Measurements from ENCODE around the gene SLC12A3. TPM values are rescaled to one million over a fixed set of nuclear protein-coding genes. Genes with fewer than 3 reads are reported as not detected.

SLC12A3 gene
- total and polyA plus RNA-seq, 2 of the 8 experiments (the other 6 are each of a cell fraction or from before 2014, with no cell fraction given): not detected

- peaks cover 4 to 7% of the 10 kb centered on the region in 2 experiments for H4K20me1 ChIP-seq (replicated peaks in 1 of 2; ENCODE audit: control insufficient read depth in 1 of 2, insufficient read depth in 2 of 2, low read length in 2 of 2)
- no peak overlapping the region for H2BK12ac ChIP-seq (ENCODE audit: low read depth, low read length)
- H3K36me3 ChIP-seq (ENCODE audit: control insufficient read depth in 2 of 4, insufficient read depth in 4 of 4, low read length in 3 of 4): peaks cover 5 to 41% (median 28%) of the 10 kb centered on the region in 4 experiments; a peak in 7 of 8 replicates
- no peak overlapping the region for H4K8ac ChIP-seq (ENCODE audit: extremely low read depth, insufficient read depth, low read length)
- peaks cover 5% of the 10 kb centered on the region; the same call in 1 of the 2 replicates for H3K23me2 ChIP-seq (ENCODE audit: low read depth, low read length)
- H3K18ac ChIP-seq (ENCODE audit: extremely low read depth, low read length): no peak overlapping the region
- peaks cover 5 to 17% (median 11%) of the 10 kb centered on the region in 4 experiments for H3K4me1 ChIP-seq (replicated peaks in 1 of 4; ENCODE audit: control insufficient read depth in 3 of 4, insufficient read depth in 4 of 4, low read length in 3 of 4)
- ChIA-PET POLR2A (ENCODE audit: partially characterized antibody) (interaction anchor here (1.3 to 11.4 kb wide), 6 partner anchors 10 to 96 kb away, joined by 3 to 125 read pairs (median 16); no protein-coding TSS in a partner anchor), CTCF (ENCODE audit: partially characterized antibody) (interaction anchor here (1.0 to 6.7 kb wide), 3 partner anchors 19 to 66 kb away, joined by 4 to 32 read pairs (median 4); no protein-coding TSS in a partner anchor)
- no peaks in the 10 kb centered on the region for H3K9me3 ChIP-seq (ENCODE audit: insufficient read depth in 2 of 2, low read depth in 1 of 2, low read length in 1 of 2)
- peak overlapping the region in 2 of 4 experiments; percentile 80 to 89; a peak in 3 of 8 replicates for H3K4me3 ChIP-seq (ENCODE audit: extremely low read depth in 1 of 4, insufficient read depth in 2 of 4, low read depth in 3 of 4, low read length in 4 of 4)
- no peaks in the 10 kb centered on the region for H3K79me1 ChIP-seq (ENCODE audit: low read depth, low read length)
- peak overlapping the region; percentile 84 to 90; a peak in 3 of 4 replicates for H3K4me2 ChIP-seq (ENCODE audit: insufficient read depth in 1 of 2, low read depth in 2 of 2, low read length in 2 of 2)
- peaks cover 0 to 32% of the 10 kb centered on the region in 2 experiments; a peak in 2 of 4 replicates for H3K79me2 ChIP-seq (ENCODE audit: control insufficient read depth in 1 of 2, insufficient read depth in 2 of 2, low read length in 2 of 2)
- H3K14ac ChIP-seq (ENCODE audit: insufficient read length): no peak overlapping the region
- FAIRE-seq (no peak), DNase-seq (ENCODE audit: low read depth in 1 of 2, low spot score in 2 of 2) (no peak)
- TF ChIP-seq SP1 (IDR thresholded peaks at IDR 0.05; ENCODE audit: low read depth, low read length): no peak
- no peak for TF ChIP-seq CTBP2 (IDR thresholded peaks at IDR 0.05; ENCODE audit: borderline replicate concordance, insufficient read depth, insufficient read length, low read length)
- TF ChIP-seq KDM4A (IDR thresholded peaks at IDR 0.05; ENCODE audit: low read depth, low read length, severe bottlenecking): no peak
- no peak for TF ChIP-seq RXRA (IDR thresholded peaks at IDR 0.05; ENCODE audit: insufficient read depth, low read depth, low read length)
- no peak for TF ChIP-seq CREB1 (IDR thresholded peaks at IDR 0.05)
- TF ChIP-seq RBBP5 (IDR thresholded peaks at IDR 0.05; ENCODE audit: borderline replicate concordance, low read depth, low read length): no peak
- no peak for TF ChIP-seq TAF7 (optimal IDR thresholded peaks at IDR 0.05; ENCODE audit: borderline replicate concordance, low read depth, low read length)
- TF ChIP-seq CHD2 (IDR thresholded peaks at IDR 0.05; ENCODE audit: low read length): no peak
- no peak for TF ChIP-seq KDM5A (IDR thresholded peaks at IDR 0.05; ENCODE audit: low read length)
- no peak for TF ChIP-seq CBX5 (IDR thresholded peaks at IDR 0.05; ENCODE audit: low read depth, low read length)
- H2BK20ac ChIP-seq (ENCODE audit: low read length): no peak overlapping the region
- H3K9ac ChIP-seq (replicated peaks in 1 of 4; ENCODE audit: extremely low read depth in 1 of 4, low read depth in 3 of 4, low read length in 3 of 4): peak overlapping the region in 1 of 4 experiments; percentile 69; a peak in 1 of 7 replicates
- no peak overlapping the region for H2AFZ ChIP-seq (ENCODE audit: low read length)
- no peak overlapping the region for H3K4ac ChIP-seq (replicated peaks; ENCODE audit: insufficient read length, low read depth, low read length)
- no peak overlapping the region for H2BK15ac ChIP-seq (ENCODE audit: low read length)
- H3K23ac ChIP-seq (ENCODE audit: insufficient read length): no peak overlapping the region
- no peak overlapping the region for H4K5ac ChIP-seq (ENCODE audit: insufficient read length, low read depth, low read length)
- H3K27me3 ChIP-seq (replicated peaks in 1 of 4; ENCODE audit: control insufficient read depth in 3 of 4, extremely low read depth in 1 of 4, insufficient read depth in 3 of 4, low read length in 3 of 4): no peaks in the 10 kb centered on the region
- no peak overlapping the region for H3K27ac ChIP-seq (ENCODE audit: low read depth, low read length)
- H2BK5ac ChIP-seq (ENCODE audit: low read depth, low read length): no peak overlapping the region
- H3K56ac ChIP-seq (replicated peaks; ENCODE audit: insufficient read length, low read depth, low read length): no peak overlapping the region
- no peak overlapping the region for H2AK5ac ChIP-seq (ENCODE audit: low read depth, low read length)
- WGBS, 2 experiments (ENCODE audit: extremely low coverage in 1 of 2, insufficient coverage in 1 of 2, insufficient read length in 1 of 2, insufficient replicate concordance in 2 of 2, low coverage in 1 of 2, low lambda C conversion rate in 2 of 2, missing lambda C conversion rate in 1 of 2): 77% methylated on average over 8 of the region's 8 CpGs; no CpG with 5 or more reads in 1 of the 2 experiments
- H4K91ac ChIP-seq (replicated peaks; ENCODE audit: insufficient read length, low read length): no peak overlapping the region
- H2BK120ac ChIP-seq (replicated peaks; ENCODE audit: low read depth, low read length): no peak overlapping the region
Observed at GRCh38 chr16:56933828-56934598, 69.0 kb downstream of the SLC12A3 start.

Data from H1 (cell line).